Aorta (tissue), 5 donors: ENCODE results near the gene OSBPL10. TPM values are rescaled to one million over a fixed set of nuclear protein-coding genes. Genes with fewer than 3 reads are reported as not detected.
"Not testable (repeated sequence)": the region's sequence is repeated elsewhere in the genome, so short reads cannot be mapped to it uniquely, and the experiment has no call there.

Experiments
- ATAC-seq: fragments of 200-7000 bp; cut with Tn5 transposase; one replicate; pipeline ENCODE4 v1.9.1; 2022; ENCODE audit warnings: moderate library complexity; ENCODE audit not compliant: low FRiP score
- DNase-seq, 2 donors: peaks; one replicate each; pipeline ENCODE4 v3.0.0-alpha.2; 2020
- H3K27ac ChIP-seq, 2 donors: one replicate each; pipeline ENCODE4 v1.5.1; 2013; ENCODE audit warnings: low read length in 2 of 2, mild to moderate bottlenecking in 2 of 2, moderate library complexity in 2 of 2, control low read depth in 1 of 2, inconsistent platforms in 1 of 2, low read depth in 1 of 2
- H3K27me3 ChIP-seq, 2 donors: one replicate each; pipeline ENCODE4 v1.6.1; 2013; ENCODE audit warnings: control low read depth in 1 of 2, low read length in 1 of 2, mild to moderate bottlenecking in 1 of 2, moderate library complexity in 1 of 2; ENCODE audit not compliant: insufficient read depth in 2 of 2, control insufficient read depth in 1 of 2
- H3K36me3 ChIP-seq, 2 donors: one replicate each; pipeline ENCODE4 v1.6.1; 2013; ENCODE audit warnings: control low read depth in 1 of 2, low read length in 1 of 2, mild to moderate bottlenecking in 1 of 2; ENCODE audit not compliant: insufficient read depth in 2 of 2, control insufficient read depth in 1 of 2
- H3K4me1 ChIP-seq, 2 donors: one replicate each; pipeline ENCODE4 v1.6.1; 2013; ENCODE audit warnings: low read length in 2 of 2, control low read depth in 1 of 2, mild to moderate bottlenecking in 1 of 2, moderate library complexity in 1 of 2; ENCODE audit not compliant: insufficient read depth in 2 of 2, control insufficient read depth in 1 of 2
- H3K4me3 ChIP-seq, 2 donors: one replicate each; pipeline ENCODE4 v1.5.1; 2013; ENCODE audit warnings: low read length in 2 of 2, control low read depth in 1 of 2, mild to moderate bottlenecking in 1 of 2
- H3K9me3 ChIP-seq: one replicate; pipeline ENCODE4 v1.6.1; 2013; ENCODE audit warnings: mild to moderate bottlenecking, low read length; ENCODE audit not compliant: control insufficient read depth
- WGBS, 2 donors: extraction: QIAGEN DNeasy Blood & Tissue Kit; methylation state at CpG; one replicate each; pipeline ENCODE4 v1.1.7; 2013; 5-methylcytosine and 5-hydroxymethylcytosine counted together
- intact Hi-C, 2 donors: fragments of 100-400 bp; cut with DNase I; formaldehyde crosslinking; loops; one replicate each; pipeline versions ENCODE4 v1.14.2 to v1.15.0; 2022
- polyA plus RNA-seq, 2 donors: library from polyadenylated mRNA; stranded (reverse); fragments of 200-250 nt; gene quantifications; one replicate each; pipeline ENCODE4 v1.2.3, GENCODE V29; 2013
- total RNA-seq, 2 donors: library from RNA; stranded (reverse); fragmentation: NEBNext Ultra II Directional; extraction: Animal tissue kit (Norgen Biotek cat#: 25700); gene quantifications; one replicate each; pipeline ENCODE4 v1.2.1, GENCODE V29; 2021
- donor health status: healthy with polysubstance abuse.
- donor health status: Bipolar disorder and iron deficiency.
- donor health status: DM: no; HTN: no; CAD: no.
- donor health status: DM: no; HTN: no; CAD: no.
- donor health status: DM: yes; HTN: yes; CAD: no.

OSBPL10 gene
- total and polyA plus RNA-seq, 4 donors, result 3.1 to 47.9 (median 17.4) TPM

GRCh38 chr3:31999907-32000439 is 18.9 kb upstream of the OSBPL10 start:
- Histone ChIP-seq H3K27ac (no peak overlapping the region), H3K36me3 (no peaks in the 10 kb centered on the region), H3K4me1 (no peaks in the 10 kb centered on the region), H3K27me3 (no peaks in the 10 kb centered on the region), H3K9me3 (no peaks in the 10 kb centered on the region), H3K4me3 (no peak overlapping the region)
- intact Hi-C loops, result no loop called here
- ATAC-seq, result no peak
- 89 to 91% methylated on average over 7 of the region's 7 CpGs for WGBS, 2 donors
- no peak for DNase-seq

- H3K27ac ChIP-seq, result no peak overlapping the region
- DNase-seq (no peak), ATAC-seq (no peak)
- H3K4me1 ChIP-seq, result no peaks in the 10 kb centered on the region
- no peaks in the 10 kb centered on the region for H3K9me3 ChIP-seq
- intact Hi-C loops, result no loop called here
- H3K4me3 ChIP-seq, result no peak overlapping the region
- no peaks in the 10 kb centered on the region for H3K36me3 ChIP-seq
- no peaks in the 10 kb centered on the region for H3K27me3 ChIP-seq
- 69 to 71% methylated on average over 6 of the region's 6 CpGs for WGBS, 2 donors
These were observed 16.4 kb upstream of the OSBPL10 start for GRCh38 chr3:31997500-31997899.

GRCh38 chr3:31996195-31996594 is 15.1 kb upstream of the OSBPL10 start:
- intact Hi-C loops, result no loop called here
- Histone ChIP-seq H3K4me3 (no peak overlapping the region), H3K36me3 (no peaks in the 10 kb centered on the region), H3K27me3 (no peaks in the 10 kb centered on the region), H3K27ac (no peak overlapping the region), H3K4me1 (no peaks in the 10 kb centered on the region), H3K9me3 (peaks cover 1% of the 10 kb centered on the region)
- ATAC-seq (no peak), DNase-seq (no peak)
- 77 to 83% methylated on average over 1 of the region's 1 CpG for WGBS, 2 donors

- H3K9me3 ChIP-seq, H3K36me3 ChIP-seq, intact Hi-C loops, DNase-seq, H3K4me1 ChIP-seq, ATAC-seq, H3K4me3 ChIP-seq, H3K27me3 ChIP-seq, H3K27ac ChIP-seq: not testable (repeated sequence)
- WGBS, 2 donors, result 84 to 88% methylated on average over 5 of the region's 5 CpGs
These were observed 14.0 kb upstream of the OSBPL10 start for GRCh38 chr3:31995026-31995425.

- Histone ChIP-seq H3K4me1 (no peaks in the 10 kb centered on the region), H3K27ac (no peak overlapping the region), H3K4me3 (no peak overlapping the region), H3K27me3 (no peaks in the 10 kb centered on the region), H3K36me3 (no peaks in the 10 kb centered on the region), H3K9me3 (peaks cover 7% of the 10 kb centered on the region)
- WGBS, 2 donors, result 93 to 96% methylated on average over 1 of the region's 1 CpG
- ATAC-seq, result no peak
- intact Hi-C loops, result no loop called here
- no peak for DNase-seq
These were observed 12.8 kb upstream of the OSBPL10 start for GRCh38 chr3:31993843-31994242.

GRCh38 chr3:31992995-31993394 is 11.9 kb upstream of the OSBPL10 start:
- ATAC-seq, DNase-seq, intact Hi-C loops, H3K36me3 ChIP-seq, H3K27me3 ChIP-seq, H3K4me3 ChIP-seq, H3K27ac ChIP-seq, H3K4me1 ChIP-seq: not testable (repeated sequence)
- 93 to 96% methylated on average over 6 of the region's 6 CpGs for WGBS, 2 donors
- peaks cover 13% of the 10 kb centered on the region for H3K9me3 ChIP-seq

- ATAC-seq (no peak), DNase-seq (no peak)
- no peaks in the 10 kb centered on the region for H3K36me3 ChIP-seq
- no peaks in the 10 kb centered on the region for H3K27me3 ChIP-seq
- no peak overlapping the region for H3K27ac ChIP-seq
- WGBS, 2 donors, result 100% methylated on average over 1 of the region's 1 CpG
- no peak overlapping the region for H3K4me3 ChIP-seq
- intact Hi-C loops, result no loop called here
- H3K9me3 ChIP-seq, result peaks cover 16% of the 10 kb centered on the region
- no peaks in the 10 kb centered on the region for H3K4me1 ChIP-seq
These were observed 7.2 kb upstream of the OSBPL10 start for GRCh38 chr3:31988271-31988670.

GRCh38 chr3:31985831-31986230 is 4.8 kb upstream of the OSBPL10 start:
- H3K27me3 ChIP-seq, result no peaks in the 10 kb centered on the region
- H3K27ac ChIP-seq, result no peak overlapping the region
- no peaks in the 10 kb centered on the region for H3K36me3 ChIP-seq
- H3K4me3 ChIP-seq, result no peak overlapping the region
- ATAC-seq (no peak), DNase-seq (no peak)
- no peaks in the 10 kb centered on the region for H3K4me1 ChIP-seq
- intact Hi-C loops, result no loop called here
- peaks cover 13% of the 10 kb centered on the region for H3K9me3 ChIP-seq
- 88 to 92% methylated on average over 2 of the region's 2 CpGs for WGBS, 2 donors

GRCh38 chr3:31984321-31984720 is 3.3 kb upstream of the OSBPL10 start:
- H3K27ac ChIP-seq, result no peak overlapping the region
- peaks cover 12% of the 10 kb centered on the region for H3K9me3 ChIP-seq
- H3K4me3 ChIP-seq, result no peak overlapping the region
- no peak for ATAC-seq
- intact Hi-C loops, result no loop called here
- no peaks in the 10 kb centered on the region for H3K27me3 ChIP-seq
- WGBS, 2 donors, result 92 to 100% methylated on average over 4 of the region's 4 CpGs
- no peak for DNase-seq
- H3K36me3 ChIP-seq, result no peaks in the 10 kb centered on the region
- no peaks in the 10 kb centered on the region for H3K4me1 ChIP-seq
